ENCODE data around the gene ERC2. TPM values are rescaled to one million over a fixed set of nuclear protein-coding genes. Genes with fewer than 3 reads are reported as not detected.

The ERC2 gene
- total RNA-seq, 1 experiment from 2014 or later = 0.90 TPM

DNA sequence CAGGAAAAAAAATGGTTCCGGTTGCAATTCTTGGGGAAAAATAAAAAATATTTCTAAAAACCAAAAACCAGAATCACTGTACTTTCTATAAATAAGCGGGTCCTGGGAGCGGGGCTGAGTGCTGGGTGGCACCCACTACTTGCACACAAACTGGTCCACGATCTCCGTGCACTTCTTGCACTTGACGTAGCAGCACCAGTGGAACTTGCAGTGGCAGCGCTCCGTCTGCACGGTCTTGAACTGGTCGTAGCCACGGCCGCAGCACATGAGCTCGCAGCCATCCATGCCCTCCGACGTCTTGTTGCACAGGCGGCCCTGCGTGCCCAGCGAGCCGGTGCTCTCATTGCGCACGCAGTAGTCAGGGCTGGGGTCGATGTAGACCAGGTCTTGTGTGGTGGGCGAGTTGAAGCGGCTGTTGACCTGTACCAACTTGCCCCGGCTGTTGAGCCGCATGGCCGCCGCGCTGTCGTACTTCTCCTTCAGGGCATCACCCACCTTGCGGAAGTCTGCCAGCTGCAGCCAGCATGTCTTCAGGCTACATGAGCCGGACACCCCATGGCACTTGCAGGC lies 998.2 kb downstream of the ERC2 start:
- ChIA-PET CTCF (no interaction called here), POLR2A (ENCODE audit: low non-redundant PET) (interaction anchor here (0.5 kb wide), 1 partner anchor 14 kb away, joined by 3 read pairs; no protein-coding TSS in a partner anchor)
- intact Hi-C loops (cut with micrococcal nuclease; ENCODE audit: unreplicated experiment) = no loop called here
- Histone ChIP-seq H3K36me3 (ENCODE audit: insufficient read depth, low read length, poor library complexity, severe bottlenecking) (no peaks in the 10 kb centered on the region), H3K4me3 (ENCODE audit: low read depth, low read length, poor library complexity, severe bottlenecking) (no peak overlapping the region), H3K9me3 (ENCODE audit: low read depth, low read length, poor library complexity, severe bottlenecking) (no peaks in the 10 kb centered on the region), H3K27me3 (replicated peaks; ENCODE audit: insufficient read depth, low read depth, low read length, poor library complexity) (no peaks in the 10 kb centered on the region), H3K4me1 (ENCODE audit: insufficient read depth, low read length, poor library complexity, severe bottlenecking) (no peaks in the 10 kb centered on the region), H3K27ac (ENCODE audit: low read depth, low read length, poor library complexity, severe bottlenecking) (no peak overlapping the region)
- no peak for DNase-seq (ENCODE audit: low spot score)
- TF ChIP-seq EZH2 (IDR thresholded peaks at IDR 0.05; ENCODE audit: borderline replicate concordance, low read depth, low read length, poor library complexity, severe bottlenecking) = no peak
- TF ChIP-seq, protein P1, sequence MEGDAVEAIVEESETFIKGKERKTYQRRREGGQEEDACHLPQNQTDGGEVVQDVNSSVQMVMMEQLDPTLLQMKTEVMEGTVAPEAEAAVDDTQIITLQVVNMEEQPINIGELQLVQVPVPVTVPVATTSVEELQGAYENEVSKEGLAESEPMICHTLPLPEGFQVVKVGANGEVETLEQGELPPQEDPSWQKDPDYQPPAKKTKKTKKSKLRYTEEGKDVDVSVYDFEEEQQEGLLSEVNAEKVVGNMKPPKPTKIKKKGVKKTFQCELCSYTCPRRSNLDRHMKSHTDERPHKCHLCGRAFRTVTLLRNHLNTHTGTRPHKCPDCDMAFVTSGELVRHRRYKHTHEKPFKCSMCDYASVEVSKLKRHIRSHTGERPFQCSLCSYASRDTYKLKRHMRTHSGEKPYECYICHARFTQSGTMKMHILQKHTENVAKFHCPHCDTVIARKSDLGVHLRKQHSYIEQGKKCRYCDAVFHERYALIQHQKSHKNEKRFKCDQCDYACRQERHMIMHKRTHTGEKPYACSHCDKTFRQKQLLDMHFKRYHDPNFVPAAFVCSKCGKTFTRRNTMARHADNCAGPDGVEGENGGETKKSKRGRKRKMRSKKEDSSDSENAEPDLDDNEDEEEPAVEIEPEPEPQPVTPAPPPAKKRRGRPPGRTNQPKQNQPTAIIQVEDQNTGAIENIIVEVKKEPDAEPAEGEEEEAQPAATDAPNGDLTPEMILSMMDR (conservative IDR thresholded peaks at IDR 0.05; ENCODE audit: low read depth, low read length) = no peak
- no TSS peak for BruUV-seq (replicated peaks)

DNA sequence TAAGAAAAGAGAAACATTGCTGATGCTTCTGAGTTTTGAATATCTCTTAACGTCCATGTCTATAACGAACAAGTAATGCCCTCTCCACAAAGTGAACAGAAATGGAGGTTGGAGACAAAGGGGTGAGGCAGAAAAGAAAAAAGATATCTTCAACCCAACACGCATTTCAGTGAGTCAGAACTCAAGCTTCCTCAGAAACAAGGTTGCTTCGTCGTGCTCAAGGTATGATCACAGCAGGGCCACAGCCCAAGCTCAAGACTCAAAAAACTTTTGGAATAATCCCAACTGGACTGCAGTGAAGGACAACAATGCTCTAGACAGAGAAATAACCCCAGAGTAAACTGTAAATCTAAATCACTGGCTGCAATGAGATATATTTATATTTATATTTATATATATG lies 1000.0 kb downstream of the ERC2 start:
- DNase-seq (ENCODE audit: low spot score) = no peak
- no peaks in the 10 kb centered on the region for H3K27me3 ChIP-seq (replicated peaks; ENCODE audit: insufficient read depth, low read depth, low read length, poor library complexity)
- CTCF ChIA-PET = no interaction called here
- H3K27ac ChIP-seq (ENCODE audit: low read depth, low read length, poor library complexity, severe bottlenecking) = no peak overlapping the region
- no peaks in the 10 kb centered on the region for H3K9me3 ChIP-seq (ENCODE audit: low read depth, low read length, poor library complexity, severe bottlenecking)
- H3K36me3 ChIP-seq (ENCODE audit: insufficient read depth, low read length, poor library complexity, severe bottlenecking) = no peaks in the 10 kb centered on the region
- intact Hi-C loops (cut with micrococcal nuclease; ENCODE audit: unreplicated experiment) = no loop called here
- TF ChIP-seq, protein P1 (conservative IDR thresholded peaks at IDR 0.05; ENCODE audit: low read depth, low read length) = no peak
- TF ChIP-seq EZH2 (IDR thresholded peaks at IDR 0.05; ENCODE audit: borderline replicate concordance, low read depth, low read length, poor library complexity, severe bottlenecking) = no peak
- no TSS peak for BruUV-seq (replicated peaks)
- POLR2A ChIA-PET (ENCODE audit: low non-redundant PET) = no interaction called here
- no peaks in the 10 kb centered on the region for H3K4me1 ChIP-seq (ENCODE audit: insufficient read depth, low read length, poor library complexity, severe bottlenecking)
- H3K4me3 ChIP-seq (ENCODE audit: low read depth, low read length, poor library complexity, severe bottlenecking) = no peak overlapping the region

DNA sequence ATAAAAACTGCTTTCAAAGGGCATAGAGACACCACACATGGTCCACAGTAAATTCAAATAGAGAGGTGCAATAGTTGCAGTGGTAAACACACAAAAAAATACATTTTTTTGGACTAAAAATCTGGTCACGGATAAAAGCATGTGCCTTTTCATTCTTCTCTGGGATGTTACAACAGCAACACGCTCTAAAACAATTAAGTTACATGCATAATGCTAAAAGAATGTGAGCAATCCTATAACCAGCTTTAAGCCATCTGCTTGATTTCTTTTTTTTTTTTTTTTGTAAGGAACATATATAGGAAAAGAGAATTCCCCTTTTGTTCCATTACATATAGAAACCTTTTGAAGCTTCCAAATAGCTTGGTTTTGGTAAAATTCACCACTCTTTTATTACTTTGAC lies 1001.2 kb downstream of the ERC2 start:
- Histone ChIP-seq H3K27me3 (replicated peaks; ENCODE audit: insufficient read depth, low read depth, low read length, poor library complexity) (no peaks in the 10 kb centered on the region), H3K4me3 (ENCODE audit: low read depth, low read length, poor library complexity, severe bottlenecking) (no peak overlapping the region), H3K27ac (ENCODE audit: low read depth, low read length, poor library complexity, severe bottlenecking) (no peak overlapping the region), H3K36me3 (ENCODE audit: insufficient read depth, low read length, poor library complexity, severe bottlenecking) (no peaks in the 10 kb centered on the region), H3K9me3 (ENCODE audit: low read depth, low read length, poor library complexity, severe bottlenecking) (no peaks in the 10 kb centered on the region), H3K4me1 (ENCODE audit: insufficient read depth, low read length, poor library complexity, severe bottlenecking) (no peaks in the 10 kb centered on the region)
- DNase-seq (ENCODE audit: low spot score) = no peak
- TF ChIP-seq EZH2 (IDR thresholded peaks at IDR 0.05; ENCODE audit: borderline replicate concordance, low read depth, low read length, poor library complexity, severe bottlenecking) = no peak
- TF ChIP-seq, protein P1 (conservative IDR thresholded peaks at IDR 0.05; ENCODE audit: low read depth, low read length) = no peak
- POLR2A ChIA-PET (ENCODE audit: low non-redundant PET) = interaction anchor here (0.6 kb wide), 1 partner anchor 14 kb away, joined by 7 read pairs; no protein-coding TSS in a partner anchor
- intact Hi-C loops (cut with micrococcal nuclease; ENCODE audit: unreplicated experiment) = no loop called here
- CTCF ChIA-PET = no interaction called here
- no TSS peak for BruUV-seq (replicated peaks)

All from A673 (cell line).